GM12891 (cell line): ENCODE measurements around the gene PDXK.
"Not testable (repeated sequence)": the region's sequence is repeated elsewhere in the genome, so short reads cannot be mapped to it uniquely, and the experiment has no call there.

Source experiments
- DNase-seq: peaks from one replicate; pipeline ENCODE4 v3.0.0; 2011; ENCODE audit warnings: low spot score; ENCODE audit not compliant: insufficient read length
- FAIRE-seq: peaks from 2 replicates; lab custom pipeline; 2011; peaks lifted over from hg19 to GRCh38; lab: Jason Lieb, UNC
- PAX5 ChIP-seq: IDR thresholded peaks from 2 replicates; pipeline ENCODE4 v1.6.1; 2011; ENCODE audit warnings: low read length, moderate library complexity, mild to moderate bottlenecking; ENCODE audit not compliant: insufficient read depth, severe bottlenecking
- POLR2A ChIP-seq: IDR thresholded peaks from 2 replicates; pipeline ENCODE4 v1.6.1; 2011; ENCODE audit warnings: low read depth, low read length, control low read depth
- POLR2AphosphoS5 ChIP-seq: IDR thresholded peaks from 2 replicates; pipeline ENCODE4 v1.6.1; 2011; ENCODE audit warnings: low read depth, low read length, control low read depth
- POU2F2 ChIP-seq: IDR thresholded peaks from 2 replicates; pipeline ENCODE4 v1.6.1; 2011; ENCODE audit warnings: low read depth, mild to moderate bottlenecking, control low read depth, low read length, moderate library complexity
- SPI1 ChIP-seq: IDR thresholded peaks from 2 replicates; pipeline ENCODE4 v1.6.1; 2011; ENCODE audit warnings: low read depth, low read length, control low read depth
- TAF1 ChIP-seq: IDR thresholded peaks from 2 replicates; pipeline ENCODE4 v1.6.1; 2011; ENCODE audit warnings: low read depth, low read length, control low read depth

The PDXK gene

GRCh38 chr21:43694437-43695079 lies 24.4 kb upstream of the PDXK start:
- no peak for FAIRE-seq
- no peak for TF ChIP-seq POLR2AphosphoS5
- no peak for TF ChIP-seq POLR2A
- no peak for TF ChIP-seq TAF1
- TF ChIP-seq POU2F2: no peak
- TF ChIP-seq PAX5: no peak
- TF ChIP-seq SPI1: no peak
- DNase-seq: no peak

- DNase-seq (no peak), FAIRE-seq (no peak)
- TF ChIP-seq POLR2AphosphoS5 (no peak), PAX5 (no peak), POLR2A (no peak), SPI1 (no peak), POU2F2 (no peak), TAF1 (no peak)
These were observed 22.7 kb upstream of the PDXK start for GRCh38 chr21:43696214-43696613.

- TF ChIP-seq SPI1 (no peak), POU2F2 (no peak), PAX5 (no peak), POLR2A (no peak), TAF1 (no peak), POLR2AphosphoS5 (no peak)
- no peak for FAIRE-seq
- no peak for DNase-seq
These were observed 20.9 kb upstream of the PDXK start for GRCh38 chr21:43697758-43698643.

- not testable (repeated sequence) for DNase-seq, FAIRE-seq
These were observed 19.5 kb upstream of the PDXK start for GRCh38 chr21:43699492-43699777.

- DNase-seq (no peak), FAIRE-seq (no peak)
- TF ChIP-seq POU2F2 (no peak), SPI1 (no peak), PAX5 (no peak), POLR2AphosphoS5 (no peak), TAF1 (no peak), POLR2A (no peak)
These were observed 18.9 kb upstream of the PDXK start for GRCh38 chr21:43699933-43700599.

- DNase-seq: no peak
- TF ChIP-seq POU2F2: no peak
- TF ChIP-seq SPI1: no peak
- TF ChIP-seq TAF1: no peak
- TF ChIP-seq POLR2A: no peak
- no peak for TF ChIP-seq POLR2AphosphoS5
- TF ChIP-seq PAX5: no peak
- no peak for FAIRE-seq
These were observed 16.8 kb upstream of the PDXK start for GRCh38 chr21:43701936-43702784.

- FAIRE-seq (no peak), DNase-seq (no peak)
These were observed 16.2 kb upstream of the PDXK start for GRCh38 chr21:43702785-43703034.

GRCh38 chr21:43703035-43703880 lies 15.7 kb upstream of the PDXK start:
- TF ChIP-seq POLR2AphosphoS5: no peak
- TF ChIP-seq SPI1: no peak
- TF ChIP-seq PAX5: no peak
- no peak for TF ChIP-seq POU2F2
- no peak for TF ChIP-seq TAF1
- TF ChIP-seq POLR2A: no peak
- DNase-seq (no peak), FAIRE-seq (peak; percentile 55)

More at GRCh38 chr21:43702785-43703034, 16.2 kb upstream of the PDXK start:
- TF ChIP-seq TAF1: no peak
- TF ChIP-seq POU2F2: no peak
- TF ChIP-seq SPI1: no peak
- no peak for TF ChIP-seq POLR2A
- TF ChIP-seq POLR2AphosphoS5: no peak
- TF ChIP-seq PAX5: no peak
